HuH-7.5 (cell line): ENCODE measurements around the gene ZC3H7B.
"Not testable (repeated sequence)": the region's sequence is repeated elsewhere in the genome, so short reads cannot be mapped to it uniquely, and the experiment has no call there.

ENCODE experiments used
- DNase-seq: peaks from one replicate; pipeline ENCODE4 v3.0.0; 2011; ENCODE audit warnings: low spot score

Gene ZC3H7B, protein sequence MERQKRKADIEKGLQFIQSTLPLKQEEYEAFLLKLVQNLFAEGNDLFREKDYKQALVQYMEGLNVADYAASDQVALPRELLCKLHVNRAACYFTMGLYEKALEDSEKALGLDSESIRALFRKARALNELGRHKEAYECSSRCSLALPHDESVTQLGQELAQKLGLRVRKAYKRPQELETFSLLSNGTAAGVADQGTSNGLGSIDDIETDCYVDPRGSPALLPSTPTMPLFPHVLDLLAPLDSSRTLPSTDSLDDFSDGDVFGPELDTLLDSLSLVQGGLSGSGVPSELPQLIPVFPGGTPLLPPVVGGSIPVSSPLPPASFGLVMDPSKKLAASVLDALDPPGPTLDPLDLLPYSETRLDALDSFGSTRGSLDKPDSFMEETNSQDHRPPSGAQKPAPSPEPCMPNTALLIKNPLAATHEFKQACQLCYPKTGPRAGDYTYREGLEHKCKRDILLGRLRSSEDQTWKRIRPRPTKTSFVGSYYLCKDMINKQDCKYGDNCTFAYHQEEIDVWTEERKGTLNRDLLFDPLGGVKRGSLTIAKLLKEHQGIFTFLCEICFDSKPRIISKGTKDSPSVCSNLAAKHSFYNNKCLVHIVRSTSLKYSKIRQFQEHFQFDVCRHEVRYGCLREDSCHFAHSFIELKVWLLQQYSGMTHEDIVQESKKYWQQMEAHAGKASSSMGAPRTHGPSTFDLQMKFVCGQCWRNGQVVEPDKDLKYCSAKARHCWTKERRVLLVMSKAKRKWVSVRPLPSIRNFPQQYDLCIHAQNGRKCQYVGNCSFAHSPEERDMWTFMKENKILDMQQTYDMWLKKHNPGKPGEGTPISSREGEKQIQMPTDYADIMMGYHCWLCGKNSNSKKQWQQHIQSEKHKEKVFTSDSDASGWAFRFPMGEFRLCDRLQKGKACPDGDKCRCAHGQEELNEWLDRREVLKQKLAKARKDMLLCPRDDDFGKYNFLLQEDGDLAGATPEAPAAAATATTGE

DNA sequence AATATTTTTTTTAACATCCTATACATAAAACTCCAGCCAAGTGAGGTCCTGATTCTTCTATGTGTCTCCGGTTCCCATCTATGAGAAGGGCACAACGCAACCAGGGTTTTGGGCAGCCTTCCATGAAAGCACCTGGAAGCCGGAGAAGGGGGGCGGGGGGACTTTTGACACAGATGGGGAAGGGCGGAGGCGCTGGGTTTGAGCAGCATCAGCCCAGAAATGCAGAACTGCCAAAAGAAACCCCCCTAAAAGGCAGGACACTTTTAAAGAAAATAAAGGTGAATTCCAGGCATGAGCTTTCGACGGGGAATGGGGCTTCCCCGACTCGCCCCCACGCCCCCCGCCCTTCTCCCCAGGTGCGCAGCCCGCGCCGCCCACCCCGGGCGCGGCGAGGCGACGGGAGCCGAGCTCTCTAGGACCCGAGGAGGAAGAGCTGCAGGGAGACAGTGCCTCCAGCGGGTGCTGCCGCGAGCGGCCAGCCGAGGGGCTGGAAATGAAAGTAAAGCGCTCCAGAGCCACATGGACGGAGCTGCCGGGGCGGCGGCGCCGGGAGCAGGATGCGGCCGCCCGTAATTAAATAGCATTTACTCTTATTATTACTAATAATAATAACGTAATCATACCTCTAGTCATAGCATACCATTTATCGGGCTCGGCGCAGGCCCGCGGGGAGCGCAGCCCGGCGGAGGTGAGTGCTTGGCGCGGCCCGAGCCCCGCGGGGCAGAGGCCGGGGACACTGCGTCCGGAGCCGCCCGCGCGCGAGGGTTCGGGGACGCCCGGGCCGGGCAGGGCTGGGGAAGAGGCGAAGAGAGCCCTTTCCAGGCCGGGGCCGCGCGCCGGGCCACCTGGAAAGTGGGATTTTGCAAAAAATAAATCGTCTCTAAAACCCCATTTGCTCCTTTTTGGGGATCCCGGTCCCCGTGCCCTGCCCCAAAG lies at the start of gene ZC3H7B:
Gene ZC3H7B, plus strand, starts transcription at position 441 of the 936 bp plus-strand sequence. CDS start 19,136 bp downstream, outside the sequence.
- peak; percentile 97 for DNase-seq

DNA sequence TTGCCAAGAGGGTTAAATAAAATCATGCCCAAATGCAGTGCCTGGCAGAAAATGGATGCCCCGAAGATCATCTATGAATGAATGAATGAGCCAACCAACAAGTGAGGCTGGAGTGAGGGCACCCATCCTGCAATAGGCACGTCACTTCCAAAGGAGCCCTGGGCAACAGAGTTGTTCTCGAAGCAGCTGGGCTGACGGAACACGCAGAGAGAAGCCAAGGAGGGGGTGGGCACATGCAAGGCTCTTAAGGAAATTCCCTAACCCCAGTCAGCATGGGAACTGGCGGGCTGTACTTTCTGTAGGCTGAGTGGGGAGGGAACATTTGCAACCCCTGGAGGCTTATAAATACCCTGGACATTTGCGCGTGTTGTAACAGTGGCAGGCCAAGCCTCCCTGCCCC lies 49.0 kb upstream of the ZC3H7B start:
- no peak for DNase-seq

DNA sequence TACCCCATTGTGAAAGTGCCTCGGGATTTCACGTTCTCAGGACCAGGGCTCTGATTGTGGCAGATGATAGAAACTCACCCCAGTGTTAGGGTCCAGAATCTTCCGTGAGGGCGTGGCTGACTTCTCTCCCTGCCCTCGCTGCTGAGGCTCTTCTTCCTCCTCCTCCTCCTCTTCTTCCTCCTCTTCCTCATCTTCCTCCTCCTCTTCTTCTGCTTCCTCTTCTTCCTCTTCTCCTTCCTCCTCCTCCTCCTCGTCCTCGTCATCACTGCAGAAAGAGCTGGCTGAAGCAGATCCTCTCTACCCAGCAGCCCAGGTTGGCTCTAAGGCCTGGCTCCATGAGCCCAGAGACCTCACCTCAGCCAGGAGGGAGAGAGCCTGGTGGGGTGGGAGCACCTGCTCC lies 47.1 kb upstream of the ZC3H7B start:
- no peak for DNase-seq

DNA sequence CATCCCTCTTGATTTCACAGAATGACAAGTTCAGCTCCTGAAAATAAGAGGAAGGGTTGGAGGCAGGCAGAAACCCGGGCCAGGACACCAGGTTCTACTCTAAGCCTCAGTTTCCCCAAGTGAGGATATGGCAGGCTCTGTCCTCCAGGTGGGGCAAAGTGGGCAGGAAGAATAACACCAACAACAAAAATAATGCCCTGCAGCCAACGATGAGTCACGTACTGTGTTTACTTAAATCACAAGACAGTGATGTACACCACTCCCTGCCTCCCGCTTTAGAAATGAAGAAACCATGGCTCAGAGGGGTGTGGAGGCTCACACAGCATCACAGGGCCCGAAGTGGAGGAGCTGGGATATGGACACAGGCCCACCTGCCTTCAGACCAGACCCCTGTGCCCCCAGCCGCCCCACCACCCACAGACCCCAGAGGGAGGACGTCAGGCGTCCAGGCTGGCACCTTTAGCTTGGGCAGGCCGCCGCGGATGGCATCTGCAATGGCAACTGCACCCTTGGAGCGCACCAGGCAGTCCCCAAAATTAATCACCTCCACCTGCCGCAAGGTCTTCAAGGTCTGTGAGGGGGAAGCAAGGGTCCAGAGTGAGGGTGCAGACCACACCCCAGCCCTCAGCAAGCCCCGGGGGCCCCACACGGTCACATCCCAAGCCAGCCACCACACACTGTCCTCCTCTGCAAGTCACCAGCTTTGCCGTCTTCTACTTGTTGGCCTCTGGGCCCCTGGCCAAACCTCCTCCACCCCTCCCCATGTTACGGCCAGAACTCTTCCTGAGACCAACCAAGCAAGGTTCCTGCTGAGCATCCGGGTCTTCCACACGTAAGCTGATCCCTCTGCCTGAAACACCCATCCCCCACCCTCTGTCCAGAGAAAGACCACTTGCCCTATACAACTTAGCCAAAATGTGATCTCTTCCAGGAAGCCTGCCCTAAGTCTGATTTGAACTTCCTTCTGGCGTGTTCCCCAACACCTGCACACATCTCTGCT lies 44.8 kb upstream of the ZC3H7B start:
- DNase-seq, result no peak

DNA sequence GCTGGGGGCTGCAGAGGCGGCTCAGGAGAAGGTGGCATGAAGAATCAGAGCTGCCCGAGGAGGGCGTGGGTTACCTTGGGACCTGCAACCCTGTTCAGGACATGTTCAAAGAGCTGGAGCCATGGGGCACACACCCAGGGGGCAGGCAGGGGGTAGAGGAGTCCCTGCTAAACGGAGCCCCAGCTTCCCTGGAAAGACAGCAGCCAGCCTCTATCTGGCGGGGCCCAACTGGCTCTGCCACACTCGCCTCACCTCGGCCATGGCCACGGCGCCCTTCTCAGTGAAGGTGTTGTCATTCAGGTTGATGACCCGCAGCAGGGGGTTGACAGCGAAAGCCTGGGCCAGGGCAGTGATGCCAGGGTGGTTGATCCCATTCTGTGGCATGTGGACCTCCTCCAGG lies 43.6 kb upstream of the ZC3H7B start:
- no peak for DNase-seq

DNA sequence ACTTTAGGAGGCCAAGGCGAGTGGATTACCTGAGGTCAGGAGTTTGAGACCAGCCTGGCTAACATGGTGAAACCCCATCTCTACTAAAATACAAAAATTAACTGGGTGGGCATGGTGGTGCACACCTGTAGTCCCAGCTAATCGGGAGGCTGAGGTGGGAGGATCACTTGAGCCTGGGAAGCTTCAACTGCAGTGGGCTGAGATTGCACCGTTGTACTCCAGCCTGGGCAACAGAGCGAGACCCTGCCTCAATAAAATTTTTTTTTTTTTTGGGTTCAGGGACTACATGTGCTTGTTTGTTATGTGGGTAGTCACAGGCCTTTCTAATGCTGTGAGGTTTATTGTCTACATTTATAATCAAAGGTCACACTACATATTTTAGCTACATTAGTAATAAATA lies 41.6 kb upstream of the ZC3H7B start:
- DNase-seq, result not testable (repeated sequence)

DNA sequence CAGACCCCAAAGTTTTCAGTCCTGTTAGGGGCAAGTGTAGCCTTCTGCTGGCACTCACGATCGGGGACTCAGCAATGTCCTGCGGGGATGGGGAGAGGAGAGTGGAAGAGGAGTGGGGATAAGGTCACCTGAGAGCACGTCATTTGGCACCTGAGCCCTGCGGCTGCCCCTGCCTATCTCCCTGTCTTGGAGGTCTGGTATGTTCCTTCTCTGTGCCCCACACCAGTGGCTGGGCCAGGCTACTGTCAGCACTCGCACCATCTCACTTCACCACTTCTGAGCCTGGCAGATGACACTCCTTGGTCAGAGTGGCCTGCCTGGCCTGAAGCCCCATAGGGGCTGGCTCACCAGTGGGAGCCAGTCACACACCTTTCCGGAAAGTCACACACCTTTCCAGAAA lies 40.5 kb upstream of the ZC3H7B start:
- no peak for DNase-seq

DNA sequence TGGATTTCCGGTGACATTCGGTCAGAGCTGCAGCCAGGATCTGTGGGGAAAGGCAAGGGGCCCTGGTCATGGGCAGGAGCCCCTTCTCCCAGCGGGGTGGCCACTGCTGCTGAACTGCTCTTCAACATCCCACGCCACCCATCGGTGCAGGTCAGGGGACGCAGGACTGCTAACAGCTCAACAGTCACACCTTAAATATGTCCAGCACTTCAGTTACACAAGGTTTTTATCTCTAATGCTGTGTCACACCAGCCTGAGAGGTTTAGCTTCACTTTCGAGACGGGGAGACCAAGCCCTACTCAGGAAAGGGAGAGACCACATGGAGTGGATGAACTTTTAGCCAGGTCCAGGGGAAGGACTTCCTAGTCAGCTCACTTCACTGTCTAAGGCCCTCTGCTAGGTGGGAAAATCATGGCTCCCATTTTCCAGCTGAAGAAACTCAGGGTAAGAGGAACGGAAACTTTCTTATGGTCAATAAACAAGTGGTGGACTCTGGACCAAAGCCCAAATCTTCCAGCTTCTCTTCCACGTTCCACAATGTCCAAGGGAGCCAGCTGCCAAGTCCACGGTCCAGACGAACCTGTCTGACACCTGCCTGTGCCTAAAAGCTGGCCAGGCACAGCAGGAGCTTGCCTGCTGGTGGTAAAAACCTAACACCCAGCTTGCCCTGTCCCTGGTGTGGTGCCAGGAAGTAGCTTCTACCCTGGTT lies 39.6 kb upstream of the ZC3H7B start:
- no peak for DNase-seq

DNA sequence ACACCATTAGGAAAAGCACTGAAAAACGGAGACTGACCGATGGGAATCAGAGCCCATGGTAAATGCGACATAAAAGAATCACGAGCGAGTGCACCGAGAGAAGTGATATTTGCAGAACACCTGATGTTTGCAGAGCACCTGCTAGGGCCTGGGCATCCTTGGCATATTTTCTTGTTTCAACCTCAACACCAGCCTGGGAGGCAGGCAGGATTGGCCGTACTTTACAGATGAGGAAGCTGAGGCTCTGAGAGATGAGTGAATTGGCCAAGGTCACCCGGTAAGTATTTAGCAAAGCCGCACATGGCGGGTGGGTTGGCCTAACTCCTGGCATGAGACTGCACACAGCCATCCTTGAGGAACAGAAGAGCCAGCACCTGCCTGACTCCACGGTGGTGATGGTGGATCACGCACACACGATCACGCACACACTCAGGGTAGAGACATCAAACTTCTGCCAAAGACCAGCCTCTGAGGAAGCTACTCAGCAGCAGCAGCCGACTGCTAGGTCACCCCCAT lies 39.0 kb upstream of the ZC3H7B start:
- DNase-seq, result no peak

DNA sequence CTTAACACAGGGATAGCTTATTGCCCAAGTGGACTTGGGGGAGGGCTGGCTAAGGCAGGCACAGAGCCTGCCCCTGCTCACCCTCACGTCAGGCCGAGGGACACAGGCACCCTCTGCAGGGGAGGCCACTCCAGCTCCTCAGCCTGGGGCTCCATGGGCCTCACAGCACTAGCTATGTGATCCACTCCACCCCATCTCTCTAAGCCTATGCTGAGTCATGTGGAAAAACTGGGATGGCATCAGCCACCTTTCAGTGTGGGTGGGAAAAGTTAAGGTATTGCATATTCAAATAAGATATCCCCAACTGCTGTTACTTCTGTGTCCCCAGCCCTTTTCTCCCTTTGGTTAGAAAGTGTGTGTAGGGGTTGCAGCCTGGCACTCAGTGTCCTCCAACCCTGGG lies 37.6 kb upstream of the ZC3H7B start:
- no peak for DNase-seq

DNA sequence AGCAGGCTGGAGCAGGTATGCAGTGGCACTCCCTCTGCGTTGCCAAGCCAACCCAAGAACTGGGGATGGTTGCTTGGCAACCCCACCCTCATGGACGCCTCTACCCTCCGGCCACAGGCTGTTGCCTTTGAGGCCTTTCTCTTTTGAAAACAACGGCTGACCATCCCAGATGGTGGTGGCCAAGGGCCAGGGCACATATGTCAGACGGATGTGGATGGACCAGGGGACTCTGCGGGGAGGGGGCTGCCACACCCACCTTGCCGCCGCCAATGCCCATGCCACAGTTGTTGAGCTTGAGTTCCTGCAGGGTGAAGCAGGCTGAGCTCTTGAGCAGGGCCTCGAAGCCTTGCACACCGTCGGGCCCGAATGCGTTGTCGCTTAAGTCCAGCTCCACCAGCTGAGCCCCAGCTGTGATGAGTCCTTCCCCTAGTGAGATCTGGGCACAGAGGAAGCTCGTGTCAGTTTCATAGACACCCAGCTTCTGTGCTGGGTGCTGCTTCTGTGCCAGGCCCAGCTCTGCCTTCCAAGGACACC lies 36.9 kb upstream of the ZC3H7B start:
- no peak for DNase-seq

DNA sequence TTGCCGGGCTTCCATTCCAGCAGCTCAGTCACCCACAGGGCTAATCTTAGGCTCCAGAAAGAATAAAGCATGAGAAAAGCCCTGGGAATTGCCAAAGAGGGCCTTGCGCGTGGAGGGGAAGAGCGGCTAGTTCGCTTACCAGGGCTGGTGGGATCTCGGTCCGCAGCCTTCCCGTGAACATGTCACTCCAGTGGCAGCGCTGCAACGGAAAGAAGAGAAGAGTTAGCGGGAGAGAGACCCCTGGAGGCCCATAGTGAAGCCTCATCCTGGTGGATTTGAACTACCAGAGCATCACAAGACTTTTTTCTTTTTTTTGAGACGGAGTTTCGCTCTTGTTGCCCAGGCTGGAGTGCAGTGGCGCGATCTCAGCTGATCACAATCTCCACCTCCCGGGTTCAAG lies 33.4 kb upstream of the ZC3H7B start:
- DNase-seq, result no peak

DNA sequence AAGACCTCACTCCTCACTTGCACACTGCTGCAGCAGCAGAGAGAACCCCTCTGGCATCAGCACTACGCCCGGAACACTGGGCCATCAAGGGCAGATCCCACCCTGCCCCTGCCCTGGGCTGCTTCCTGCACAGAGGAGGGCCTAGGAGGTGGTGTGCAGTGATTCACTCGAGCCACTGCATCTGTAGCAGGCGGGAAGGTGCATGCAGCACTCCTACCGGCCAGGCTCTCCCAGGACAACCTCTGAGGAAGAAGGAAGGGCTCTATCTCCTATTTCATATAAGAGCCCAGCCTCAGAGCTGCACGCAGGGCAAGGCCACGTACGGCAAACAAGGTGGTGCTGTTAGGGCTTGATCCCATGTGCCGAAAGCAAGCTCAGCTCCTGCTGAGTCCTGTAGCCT lies 29.5 kb upstream of the ZC3H7B start:
- no peak for DNase-seq

DNA sequence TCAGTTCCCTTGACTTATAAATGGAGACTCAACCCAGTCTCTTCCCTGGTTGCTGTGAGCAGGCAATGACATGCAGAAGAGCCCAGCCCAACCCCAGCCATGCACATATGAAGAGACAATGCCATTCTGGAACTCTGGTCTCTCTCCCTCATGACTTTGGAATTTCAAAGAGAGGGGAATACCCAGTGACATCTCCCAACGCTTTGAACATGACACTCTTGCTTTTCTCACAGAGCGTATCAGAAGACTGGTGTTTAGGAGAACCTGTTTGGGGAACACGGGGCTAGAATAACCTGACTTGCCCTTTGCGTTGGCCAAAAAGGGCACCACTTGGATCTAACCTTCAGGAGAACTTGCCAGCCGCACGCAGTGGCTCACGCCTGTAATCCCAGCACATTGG lies 28.2 kb upstream of the ZC3H7B start:
- no peak for DNase-seq

DNA sequence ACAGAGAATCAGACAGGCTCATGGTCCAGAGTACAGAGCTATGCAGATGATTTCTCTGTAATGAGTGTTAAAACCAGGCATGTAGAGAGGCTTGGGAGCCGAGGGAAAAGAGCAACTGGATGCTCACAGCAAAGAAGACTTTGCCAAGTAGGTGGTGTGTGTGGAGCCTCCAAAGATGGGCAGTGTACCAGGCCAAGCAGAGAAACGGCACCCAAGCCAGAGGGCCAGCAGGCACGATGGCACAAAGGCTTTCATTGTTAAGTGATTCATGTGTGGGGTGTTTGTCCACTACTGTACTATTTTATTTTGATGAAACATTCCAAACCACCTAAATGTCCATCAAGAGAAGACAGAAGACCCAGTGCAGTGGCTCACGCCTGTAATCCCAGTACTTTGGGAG lies 26.5 kb upstream of the ZC3H7B start:
- no peak for DNase-seq

DNA sequence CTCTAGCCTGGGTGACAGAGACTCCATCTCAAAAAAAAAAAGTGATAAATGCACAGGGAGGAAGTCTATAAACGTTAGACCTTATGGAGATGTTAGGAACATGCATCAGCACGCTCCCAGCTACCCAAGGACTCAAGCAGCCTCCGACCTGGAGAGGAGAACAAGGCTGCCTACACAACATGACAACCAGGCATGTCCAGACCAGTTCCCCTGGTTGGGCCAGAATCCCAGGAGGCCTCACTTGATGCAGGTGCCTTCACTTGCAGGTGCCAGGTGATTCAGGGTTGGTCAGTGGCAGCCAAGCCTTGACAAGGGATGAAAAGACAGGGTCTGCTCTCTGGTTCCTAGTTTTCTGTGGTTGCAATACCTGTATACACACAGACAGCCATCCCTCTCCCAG lies 21.3 kb upstream of the ZC3H7B start:
- DNase-seq, result no peak

DNA sequence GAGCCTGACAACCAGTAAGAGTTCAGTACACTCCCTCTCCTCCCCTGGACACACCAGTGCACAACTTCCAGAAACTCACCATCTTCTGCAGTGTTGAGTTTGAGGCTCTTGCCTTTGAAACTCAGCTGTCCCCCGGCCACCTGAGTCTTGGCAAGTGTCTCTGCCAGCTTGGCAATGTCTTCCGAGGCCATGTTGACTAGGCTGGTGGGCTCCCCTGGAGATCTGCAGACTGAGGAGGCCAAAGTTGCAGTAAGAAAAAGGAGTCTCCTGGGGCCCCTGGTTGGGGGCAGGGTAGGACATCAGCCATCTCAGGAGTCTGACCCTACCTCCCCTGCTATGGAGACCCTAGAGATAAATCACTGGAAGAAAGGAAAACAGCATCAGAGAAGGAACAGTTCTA lies 20.5 kb upstream of the ZC3H7B start:
- no peak for DNase-seq

DNA sequence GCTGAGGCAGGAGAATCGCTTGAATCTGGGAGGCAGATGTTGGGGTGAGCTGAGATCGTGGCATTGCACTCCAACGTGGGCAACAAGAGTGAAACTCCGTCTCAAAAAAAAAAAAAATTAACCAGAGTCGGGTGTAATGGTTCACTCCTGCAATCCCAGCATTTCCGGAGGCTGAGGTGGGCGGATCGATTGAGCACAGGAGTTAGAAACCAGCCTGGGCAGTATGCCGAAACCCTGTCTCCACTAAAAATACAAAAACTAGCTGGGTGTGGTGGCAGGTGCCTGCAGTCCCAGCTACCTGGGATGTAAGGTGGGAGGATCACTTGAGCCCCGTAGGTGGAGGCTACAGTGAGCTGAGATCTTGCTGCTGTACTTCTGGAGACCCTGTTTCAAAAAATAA lies 16.9 kb upstream of the ZC3H7B start:
- DNase-seq, result no peak

DNA sequence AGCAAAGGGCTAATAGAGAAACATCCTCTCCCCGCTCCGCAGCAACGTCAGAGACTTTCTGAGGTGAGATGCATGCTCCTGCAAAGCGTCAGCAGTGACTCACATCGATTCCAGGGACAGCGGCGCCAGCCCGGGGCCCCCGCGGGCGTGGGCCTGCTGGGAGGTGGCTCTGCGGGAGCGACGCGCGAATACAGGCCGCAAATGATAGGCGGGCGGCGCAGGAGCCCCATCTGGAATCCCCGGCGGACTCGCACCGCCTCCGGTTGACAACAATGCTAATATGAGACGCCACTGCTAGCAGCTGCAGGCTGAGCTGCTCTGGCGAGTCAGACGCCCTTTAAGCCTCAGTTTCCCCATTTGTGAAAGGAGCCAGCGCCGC lies 15.9 kb upstream of the ZC3H7B start:
- peak; percentile 63 for DNase-seq
